SK-N-MC (cell line): Measurements from ENCODE around the gene CCDC7.

Experiments
- EZH2 ChIP-seq: fragments of 200-600 bp; sonication (generic); IDR thresholded peaks from one replicate; pipeline ENCODE4 v1.6.1; 2017; ENCODE audit warnings: antibody characterized with exemption
- POLR2AphosphoS5 ChIP-seq: IDR thresholded peaks from 2 replicates; pipeline ENCODE4 v1.6.1; 2012; ENCODE audit warnings: mild to moderate bottlenecking, low read depth, low read length, borderline replicate concordance

DNA sequence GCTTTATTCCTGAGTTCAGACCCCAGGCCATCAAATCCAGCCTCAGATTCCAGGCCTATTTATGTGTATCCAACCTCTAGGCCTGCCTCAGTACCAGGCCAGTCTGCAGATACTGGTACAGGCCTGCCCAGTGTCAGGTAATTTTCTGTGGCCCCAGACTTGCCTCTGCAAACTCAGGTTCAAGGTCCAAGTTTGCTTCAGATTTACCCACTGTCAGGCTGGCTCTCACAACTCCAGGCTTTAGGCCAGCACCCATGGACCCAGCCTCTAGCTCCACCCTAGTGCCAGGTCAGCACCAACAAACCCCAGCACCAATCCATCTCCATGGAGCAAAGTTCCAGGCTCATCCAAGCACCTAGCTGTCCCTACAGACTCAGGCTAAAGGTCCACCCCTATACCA lies 342.4 kb downstream of the CCDC7 start:
- TF ChIP-seq POLR2AphosphoS5 (no peak), EZH2 (no peak)
